ENCODE data around the gene IGSF9.

DNA sequence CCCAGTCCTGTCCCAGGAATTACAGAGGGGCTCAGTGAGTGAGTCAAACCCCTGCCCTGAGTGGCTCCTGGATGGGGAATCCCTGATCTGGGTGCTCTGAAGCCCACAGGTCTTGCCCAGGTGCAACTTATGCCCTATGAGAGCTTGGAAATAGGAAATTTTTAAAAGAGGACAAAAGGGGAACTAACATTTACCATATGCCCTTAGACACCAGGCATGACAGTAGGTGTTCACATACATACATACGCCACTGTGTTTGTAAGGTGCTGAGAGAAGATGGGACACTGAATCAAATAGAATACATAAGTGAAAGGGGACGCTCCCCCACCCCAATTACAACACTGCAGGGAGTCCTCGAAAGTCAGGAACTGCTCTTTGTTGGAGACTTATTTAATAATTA lies 46.9 kb downstream of the IGSF9 start:
- TF ChIP-seq, protein P1, sequence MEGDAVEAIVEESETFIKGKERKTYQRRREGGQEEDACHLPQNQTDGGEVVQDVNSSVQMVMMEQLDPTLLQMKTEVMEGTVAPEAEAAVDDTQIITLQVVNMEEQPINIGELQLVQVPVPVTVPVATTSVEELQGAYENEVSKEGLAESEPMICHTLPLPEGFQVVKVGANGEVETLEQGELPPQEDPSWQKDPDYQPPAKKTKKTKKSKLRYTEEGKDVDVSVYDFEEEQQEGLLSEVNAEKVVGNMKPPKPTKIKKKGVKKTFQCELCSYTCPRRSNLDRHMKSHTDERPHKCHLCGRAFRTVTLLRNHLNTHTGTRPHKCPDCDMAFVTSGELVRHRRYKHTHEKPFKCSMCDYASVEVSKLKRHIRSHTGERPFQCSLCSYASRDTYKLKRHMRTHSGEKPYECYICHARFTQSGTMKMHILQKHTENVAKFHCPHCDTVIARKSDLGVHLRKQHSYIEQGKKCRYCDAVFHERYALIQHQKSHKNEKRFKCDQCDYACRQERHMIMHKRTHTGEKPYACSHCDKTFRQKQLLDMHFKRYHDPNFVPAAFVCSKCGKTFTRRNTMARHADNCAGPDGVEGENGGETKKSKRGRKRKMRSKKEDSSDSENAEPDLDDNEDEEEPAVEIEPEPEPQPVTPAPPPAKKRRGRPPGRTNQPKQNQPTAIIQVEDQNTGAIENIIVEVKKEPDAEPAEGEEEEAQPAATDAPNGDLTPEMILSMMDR (conservative IDR thresholded peaks at IDR 0.05; ENCODE audit: low read depth, low read length): no peak
- TF ChIP-seq EZH2 (IDR thresholded peaks at IDR 0.05; ENCODE audit: borderline replicate concordance, low read depth, low read length, poor library complexity, severe bottlenecking): no peak
